Body of pancreas (tissue), 4 donors: ENCODE data around the gene GNMT.

Experiments used
- POLR2A ChIP-seq, 3 donors: fragments of 450-650 bp; IDR thresholded peaks; one replicate each; pipeline ENCODE4 v1.6.1; 2016; ENCODE audit warnings: antibody characterized with exemption in 3 of 3, mild to moderate bottlenecking in 2 of 3
- TF ChIP-seq, protein P1 (sequence below), 7 experiments: fragments of 450-650 bp in 4 of 7; fragments of 200-600 bp in 3 of 7; sonication (generic) in 3 of 7; IDR thresholded peaks; one replicate each; pipeline ENCODE4 v1.5.1; 2016 to 2019; ENCODE audit warnings: antibody characterized with exemption in 7 of 7

DNA sequence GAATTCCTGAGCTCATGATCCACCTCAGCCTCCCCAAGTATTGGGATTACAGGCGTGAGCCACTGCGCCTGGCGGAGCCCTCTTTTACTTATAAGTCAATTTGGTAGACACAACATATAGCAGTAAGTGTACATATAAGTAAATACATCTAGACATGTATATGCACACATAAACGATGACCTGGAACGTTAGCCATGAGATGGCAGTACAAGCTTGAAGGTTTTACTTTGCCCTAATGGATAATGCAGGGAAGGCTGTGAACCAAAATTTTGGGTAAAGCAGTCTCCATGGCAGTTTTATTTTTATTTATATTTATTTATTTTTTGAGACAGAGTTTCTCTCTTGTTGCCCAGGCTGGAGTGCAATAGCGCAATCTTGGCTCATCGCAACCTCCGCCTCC is 2.4 kb upstream of the GNMT start:
- TF ChIP-seq, protein P1, sequence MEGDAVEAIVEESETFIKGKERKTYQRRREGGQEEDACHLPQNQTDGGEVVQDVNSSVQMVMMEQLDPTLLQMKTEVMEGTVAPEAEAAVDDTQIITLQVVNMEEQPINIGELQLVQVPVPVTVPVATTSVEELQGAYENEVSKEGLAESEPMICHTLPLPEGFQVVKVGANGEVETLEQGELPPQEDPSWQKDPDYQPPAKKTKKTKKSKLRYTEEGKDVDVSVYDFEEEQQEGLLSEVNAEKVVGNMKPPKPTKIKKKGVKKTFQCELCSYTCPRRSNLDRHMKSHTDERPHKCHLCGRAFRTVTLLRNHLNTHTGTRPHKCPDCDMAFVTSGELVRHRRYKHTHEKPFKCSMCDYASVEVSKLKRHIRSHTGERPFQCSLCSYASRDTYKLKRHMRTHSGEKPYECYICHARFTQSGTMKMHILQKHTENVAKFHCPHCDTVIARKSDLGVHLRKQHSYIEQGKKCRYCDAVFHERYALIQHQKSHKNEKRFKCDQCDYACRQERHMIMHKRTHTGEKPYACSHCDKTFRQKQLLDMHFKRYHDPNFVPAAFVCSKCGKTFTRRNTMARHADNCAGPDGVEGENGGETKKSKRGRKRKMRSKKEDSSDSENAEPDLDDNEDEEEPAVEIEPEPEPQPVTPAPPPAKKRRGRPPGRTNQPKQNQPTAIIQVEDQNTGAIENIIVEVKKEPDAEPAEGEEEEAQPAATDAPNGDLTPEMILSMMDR (IDR thresholded peaks at IDR 0.05) = no peak
- no peak for TF ChIP-seq POLR2A (IDR thresholded peaks at IDR 0.05)
